SK-N-SH (cell line): ENCODE data around the gene THSD7A. TPM values are rescaled to one million over a fixed set of nuclear protein-coding genes. Genes with fewer than 3 reads are reported as not detected.

Source experiments
- CTCF ChIA-PET: fragments of 300-600, 350-600 bp; formaldehyde crosslinking; extraction: SDS; loops from one replicate; lab custom pipeline; 2021; lab: Yijun Ruan, JAX
- POLR2A ChIA-PET: fragments of 350-600 bp; sonication (Branson Sonifier 250); formaldehyde crosslinking; extraction: SDS; loops from one replicate; lab custom pipeline; 2020; ENCODE audit warnings: antibody characterized with exemption, inconsistent platforms; lab: Yijun Ruan, JAX
- DNase-seq: peaks from one replicate; pipeline ENCODE4 v3.0.0; 2012
- H2AFZ ChIP-seq: fragments of 200-600 bp; sonication (generic); 2 replicates; pipeline ENCODE4 v1.8.1; 2016; ENCODE audit warnings: antibody characterized with exemption, mild to moderate bottlenecking, low read depth
- H3F3A ChIP-seq: fragments of 200-600 bp; sonication (generic); replicated peaks from 2 replicates; pipeline ENCODE3; 2016; ENCODE audit warnings: antibody characterized with exemption, mild to moderate bottlenecking; ENCODE audit not compliant: insufficient read depth
- H3K27ac ChIP-seq, 2 experiments: fragments of 200-500 bp in 1 of 2; fragments of 200-600 bp in 1 of 2; sonication (Bioruptor generic) in 1 of 2; sonication (generic), shearing (Covaris generic) in 1 of 2; 2 replicates each; pipeline versions ENCODE4 v1.5.1 to v1.6.1; 2014 to 2016; ENCODE audit warnings: low read depth in 2 of 2, inconsistent platforms in 1 of 2, low read length in 1 of 2, mild to moderate bottlenecking in 1 of 2, mixed read lengths in 1 of 2
- H3K27me3 ChIP-seq: fragments of 200-600 bp; sonication (generic), shearing (Covaris generic); 2 replicates; pipeline ENCODE4 v1.6.1; 2016; ENCODE audit warnings: mixed run types; ENCODE audit not compliant: insufficient read depth
- H3K36me3 ChIP-seq, 2 experiments: fragments of 200-500 bp in 1 of 2; fragments of 200-600 bp in 1 of 2; sonication (Bioruptor generic) in 1 of 2; sonication (generic) in 1 of 2; replicated peaks in 1 of 2; 2 replicates each; pipeline versions ENCODE3 to v1.5.1; 2014 to 2016; ENCODE audit warnings: low read length in 1 of 2, mild to moderate bottlenecking in 1 of 2; ENCODE audit not compliant: insufficient read depth in 2 of 2, control insufficient read depth in 1 of 2
- H3K4me1 ChIP-seq, 2 experiments: fragments of 200-500 bp in 1 of 2; fragments of 200-600 bp in 1 of 2; sonication (Bioruptor generic) in 1 of 2; sonication (generic), shearing (Covaris generic) in 1 of 2; 2 replicates each; pipeline versions ENCODE4 v1.5.1 to v1.6.1; 2014 to 2016; ENCODE audit warnings: low read depth in 1 of 2, low read length in 1 of 2, mixed run types in 1 of 2; ENCODE audit not compliant: insufficient read depth in 2 of 2, control insufficient read depth in 1 of 2
- H3K4me2 ChIP-seq: fragments of 200-600 bp; sonication (generic), shearing (Covaris generic); 2 replicates; pipeline ENCODE4 v1.6.1; 2017; ENCODE audit warnings: mixed run types
- H3K4me3 ChIP-seq, 2 experiments: fragments of 200-500 bp in 1 of 2; fragments of 200-600 bp in 1 of 2; sonication (Bioruptor generic) in 1 of 2; sonication (generic), shearing (Covaris generic) in 1 of 2; 2 replicates each; pipeline versions ENCODE4 v1.5.1 to v1.8.1; 2014 to 2016; ENCODE audit warnings: low read depth in 2 of 2, inconsistent platforms in 1 of 2, low read length in 1 of 2, mild to moderate bottlenecking in 1 of 2, mixed read lengths in 1 of 2, moderate library complexity in 1 of 2
- H3K79me2 ChIP-seq: fragments of 200-600 bp; sonication (generic); 2 replicates; pipeline ENCODE4 v1.8.1; 2017; ENCODE audit warnings: mild to moderate bottlenecking; ENCODE audit not compliant: insufficient read depth
- H3K9ac ChIP-seq: fragments of 200-600 bp; sonication (generic); 2 replicates; pipeline ENCODE4 v1.6.1; 2017; ENCODE audit warnings: mixed run types
- H3K9me2 ChIP-seq: fragments of 200-600 bp; sonication (generic); 2 replicates; pipeline ENCODE4 v1.6.1; 2017; ENCODE audit warnings: mixed run types
- H3K9me3 ChIP-seq: fragments of 200-600 bp; sonication (generic); 2 replicates; pipeline ENCODE4 v1.6.1; 2017; ENCODE audit warnings: mixed run types, mild to moderate bottlenecking, moderate library complexity
- H4K20me1 ChIP-seq: fragments of 200-600 bp; sonication (generic); 2 replicates; pipeline ENCODE4 v1.6.1; 2017; ENCODE audit warnings: mild to moderate bottlenecking, mixed run types; ENCODE audit not compliant: insufficient read depth
- CHD2 ChIP-seq: fragments of 150-350 bp; IDR thresholded peaks from 2 replicates; pipeline ENCODE4 v1.6.1; 2018; ENCODE audit warnings: low read length; ENCODE audit not compliant: partially characterized antibody
- EP300 ChIP-seq, 2 experiments: IDR thresholded peaks; 2 replicates each; pipeline versions ENCODE4 v1.4.0 to v1.6.1; 2012; ENCODE audit warnings: borderline replicate concordance in 1 of 2, low read depth in 1 of 2, low read length in 1 of 2
- EZH2phosphoT487 ChIP-seq: fragments of 200-600 bp; sonication (generic); IDR thresholded peaks from 2 replicates; pipeline ENCODE4 v1.6.1; 2017; ENCODE audit warnings: low read depth, mixed run types, mild to moderate bottlenecking, antibody characterized with exemption, moderate library complexity, borderline replicate concordance
- FOSL2 ChIP-seq: IDR thresholded peaks from 2 replicates; pipeline ENCODE4 v1.4.0; 2012; ENCODE audit warnings: low read depth, mild to moderate bottlenecking, moderate library complexity, borderline replicate concordance
- JUND ChIP-seq: IDR thresholded peaks from 2 replicates; pipeline ENCODE4 v1.4.0; 2012
- NFIC ChIP-seq: IDR thresholded peaks from 2 replicates; pipeline ENCODE4 v1.4.0; 2012; ENCODE audit warnings: borderline replicate concordance
- NRF1 ChIP-seq: IDR thresholded peaks from 2 replicates; pipeline ENCODE4 v1.6.1; 2012; ENCODE audit warnings: low read depth, mild to moderate bottlenecking, low read length
- POLR2AphosphoS5 ChIP-seq: IDR thresholded peaks from 2 replicates; pipeline ENCODE4 v1.6.1; 2012; ENCODE audit warnings: low read depth, low read length
- RAD21 ChIP-seq: IDR thresholded peaks from 2 replicates; pipeline ENCODE4 v1.6.1; 2012; ENCODE audit warnings: mild to moderate bottlenecking, low read length
- RCOR1 ChIP-seq: fragments of 150-350 bp; IDR thresholded peaks from 2 replicates; pipeline ENCODE4 v1.6.1; 2017; ENCODE audit warnings: antibody characterized with exemption, low read length
- REST ChIP-seq: IDR thresholded peaks from 2 replicates; pipeline ENCODE4 v1.6.1; 2012; ENCODE audit warnings: mild to moderate bottlenecking, low read depth, low read length, moderate library complexity
- RFX5 ChIP-seq: IDR thresholded peaks from 2 replicates; pipeline ENCODE4 v1.6.1; 2012; ENCODE audit warnings: mild to moderate bottlenecking, improper control_type of control experiment, low read length
- SIN3A ChIP-seq: IDR thresholded peaks from 2 replicates; pipeline ENCODE4 v1.6.1; 2012; ENCODE audit warnings: low read depth, mild to moderate bottlenecking, low read length, moderate library complexity, borderline replicate concordance
- SMC3 ChIP-seq: IDR thresholded peaks from 2 replicates; pipeline ENCODE4 v1.6.1; 2012; ENCODE audit warnings: low read depth, low read length, improper control_type of control experiment
- TAF1 ChIP-seq: IDR thresholded peaks from 2 replicates; pipeline ENCODE4 v1.6.1; 2012; ENCODE audit warnings: low read depth, mild to moderate bottlenecking, low read length, moderate library complexity, borderline replicate concordance
- TCF12 ChIP-seq: IDR thresholded peaks from 2 replicates; pipeline ENCODE4 v1.4.0; 2012
- TEAD4 ChIP-seq: IDR thresholded peaks from 2 replicates; pipeline ENCODE4 v1.4.0; 2012; ENCODE audit warnings: mild to moderate bottlenecking, borderline replicate concordance; ENCODE audit not compliant: insufficient read depth
- USF1 ChIP-seq: IDR thresholded peaks from 2 replicates; pipeline ENCODE4 v1.4.0; 2012; ENCODE audit warnings: low read depth, borderline replicate concordance
- USF2 ChIP-seq: fragments of 150-350 bp; IDR thresholded peaks from 2 replicates; pipeline ENCODE4 v1.6.1; 2017; ENCODE audit warnings: antibody characterized with exemption, low read length, low read depth, borderline replicate concordance
- ZBTB33 ChIP-seq: IDR thresholded peaks from 2 replicates; pipeline ENCODE4 v1.4.0; 2012; ENCODE audit warnings: low read depth, borderline replicate concordance
- polyA plus RNA-seq, 3 experiments: library from polyadenylated mRNA; depleted of rRNA; stranded (reverse); fragments of >200 nt; gene quantifications; 2 replicates each; pipeline ENCODE4 v1.2.3, GENCODE V29; 2012

Gene THSD7A
- polyA plus RNA-seq, 1 of the 3 experiments (the other 2 are of a cell fraction): 0.16 TPM

GRCh38 chr7:11489280-11489679 is 342.7 kb downstream of the THSD7A start:
- Histone ChIP-seq H3K4me2 (no peak overlapping the region), H3F3A (no peaks in the 10 kb centered on the region), H3K9me3 (no peaks in the 10 kb centered on the region), H3K27me3 (no peaks in the 10 kb centered on the region), H3K27ac (no peak overlapping the region), H3K4me1 (no peaks in the 10 kb centered on the region; a peak in 1 of 4 replicates), H4K20me1 (no peaks in the 10 kb centered on the region), H3K9me2 (no peaks in the 10 kb centered on the region), H2AFZ (no peak overlapping the region), H3K36me3 (no peaks in the 10 kb centered on the region)
- ChIA-PET POLR2A (no interaction called here), CTCF (no interaction called here)
- DNase-seq: no peak
- TF ChIP-seq USF1 (no peak), ZBTB33 (no peak), SIN3A (no peak), NFIC (no peak), USF2 (no peak), JUND (no peak), REST (no peak), EZH2phosphoT487 (no peak), FOSL2 (no peak), CHD2 (no peak), TAF1 (no peak), RCOR1 (no peak), RFX5 (no peak), TCF12 (no peak), RAD21 (no peak), NRF1 (no peak), TEAD4 (no peak), EP300 (IDR thresholded peaks at IDR 0.05; ENCODE audit: borderline replicate concordance in 1 of 2, low read depth in 1 of 2, low read length in 1 of 2) (no peak), SMC3 (no peak), POLR2AphosphoS5 (no peak)
- TF ChIP-seq, all 33 proteins: peak for 0
- Histone ChIP-seq H3K9ac (no peak overlapping the region), H3K79me2 (no peaks in the 10 kb centered on the region), H3K4me3 (no peak overlapping the region)
